ENCODE measurements around the gene SDF4. TPM values are rescaled to one million over a fixed set of nuclear protein-coding genes. Genes with fewer than 3 reads are reported as not detected.

Gene SDF4
- total RNA-seq, 1 donor from 2014 or later = 175 TPM

DNA sequence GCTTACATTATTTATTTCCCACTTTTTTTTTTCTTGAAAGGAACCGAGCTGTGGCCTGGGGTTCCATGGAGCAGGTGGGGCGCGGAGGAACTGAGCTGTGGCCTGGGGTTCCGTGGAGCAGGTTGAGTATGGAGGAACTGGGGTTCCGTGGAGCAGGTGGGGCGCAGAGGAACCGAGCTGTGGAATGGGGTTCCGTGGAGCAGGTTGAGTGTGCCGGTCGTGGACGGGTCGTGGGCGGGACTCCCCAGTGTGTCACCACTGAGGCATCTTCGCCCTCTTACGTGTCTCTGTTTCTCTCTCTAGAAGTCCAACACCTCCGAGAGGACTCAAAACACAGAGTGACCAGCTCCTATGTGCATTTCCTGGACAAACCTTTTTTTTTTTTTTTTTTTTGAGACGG lies 47.2 kb upstream of the SDF4 start:
- no peak overlapping the region for H3K4me3 Mint-ChIP-seq (ENCODE audit: unreplicated experiment)
- no peaks in the 10 kb centered on the region for H3K36me3 Mint-ChIP-seq (ENCODE audit: low read depth, unreplicated experiment)

DNA sequence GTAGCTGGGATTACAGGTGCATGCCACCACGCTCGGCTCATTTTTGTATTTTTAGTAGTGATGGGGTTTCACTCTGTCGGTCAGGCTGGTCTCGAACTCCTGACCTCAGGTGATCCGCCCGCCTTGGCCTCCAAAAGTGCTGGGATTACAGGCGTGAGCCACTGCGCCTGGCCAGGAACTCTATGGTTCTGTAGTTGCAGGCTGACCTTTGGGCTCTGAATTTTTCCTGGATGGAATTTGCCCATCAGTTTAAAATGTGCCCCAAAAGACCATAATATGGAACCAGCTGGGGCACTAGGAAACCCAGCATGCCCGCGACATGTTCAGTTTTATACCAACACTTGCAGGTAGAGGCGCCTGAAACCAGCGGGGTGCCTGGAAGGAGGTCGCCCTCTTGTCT lies 46.8 kb upstream of the SDF4 start:
- H3K4me1 ChIP-seq (ENCODE audit: insufficient read depth, low read length) = peaks cover 23% of the 10 kb centered on the region
- peaks cover under 1% of the 10 kb centered on the region for H3K79me2 ChIP-seq (ENCODE audit: insufficient read depth, low read length)
- TF ChIP-seq, protein P1, sequence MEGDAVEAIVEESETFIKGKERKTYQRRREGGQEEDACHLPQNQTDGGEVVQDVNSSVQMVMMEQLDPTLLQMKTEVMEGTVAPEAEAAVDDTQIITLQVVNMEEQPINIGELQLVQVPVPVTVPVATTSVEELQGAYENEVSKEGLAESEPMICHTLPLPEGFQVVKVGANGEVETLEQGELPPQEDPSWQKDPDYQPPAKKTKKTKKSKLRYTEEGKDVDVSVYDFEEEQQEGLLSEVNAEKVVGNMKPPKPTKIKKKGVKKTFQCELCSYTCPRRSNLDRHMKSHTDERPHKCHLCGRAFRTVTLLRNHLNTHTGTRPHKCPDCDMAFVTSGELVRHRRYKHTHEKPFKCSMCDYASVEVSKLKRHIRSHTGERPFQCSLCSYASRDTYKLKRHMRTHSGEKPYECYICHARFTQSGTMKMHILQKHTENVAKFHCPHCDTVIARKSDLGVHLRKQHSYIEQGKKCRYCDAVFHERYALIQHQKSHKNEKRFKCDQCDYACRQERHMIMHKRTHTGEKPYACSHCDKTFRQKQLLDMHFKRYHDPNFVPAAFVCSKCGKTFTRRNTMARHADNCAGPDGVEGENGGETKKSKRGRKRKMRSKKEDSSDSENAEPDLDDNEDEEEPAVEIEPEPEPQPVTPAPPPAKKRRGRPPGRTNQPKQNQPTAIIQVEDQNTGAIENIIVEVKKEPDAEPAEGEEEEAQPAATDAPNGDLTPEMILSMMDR (IDR thresholded peaks at IDR 0.05; ENCODE audit: insufficient read depth, low read depth, low read length) = no peak
- TF ChIP-seq EZH2 (IDR thresholded peaks at IDR 0.05; ENCODE audit: insufficient read depth, low read length) = no peak
- H3K9me3 ChIP-seq (ENCODE audit: insufficient read depth, low read depth, low read length) = no peaks in the 10 kb centered on the region
- no peak overlapping the region for H3K9ac ChIP-seq (ENCODE audit: low read length)
- no peaks in the 10 kb centered on the region for H4K20me1 ChIP-seq (ENCODE audit: insufficient read depth, low read length)
- Mint-ChIP-seq H3K4me3 (ENCODE audit: unreplicated experiment) (no peak overlapping the region), H3K36me3 (ENCODE audit: low read depth, unreplicated experiment) (no peaks in the 10 kb centered on the region), H3K9me3 (ENCODE audit: unreplicated experiment) (no peaks in the 10 kb centered on the region), H3K27ac (ENCODE audit: unreplicated experiment) (no peak overlapping the region), H3K4me1 (ENCODE audit: low read depth, unreplicated experiment) (peaks cover 15% of the 10 kb centered on the region), H3K27me3 (ENCODE audit: low read depth, unreplicated experiment) (no peaks in the 10 kb centered on the region)
- DNase-seq (ENCODE audit: low read depth) (no peak), FAIRE-seq (no peak)
- H3K27ac ChIP-seq (ENCODE audit: low read depth, low read length) = no peak overlapping the region
- no peak overlapping the region for H3K4me3 ChIP-seq (ENCODE audit: insufficient read depth, low read depth, low read length)
- H3K4me2 ChIP-seq (ENCODE audit: low read length) = no peak overlapping the region
- H3K27me3 ChIP-seq (ENCODE audit: insufficient read depth, low read length) = no peaks in the 10 kb centered on the region
- no peak overlapping the region for H2AFZ ChIP-seq (ENCODE audit: low read depth, low read length)
- no peaks in the 10 kb centered on the region for H3K36me3 ChIP-seq (ENCODE audit: insufficient read depth, low read length)

More for the DNA sequence above, 47.2 kb upstream of the SDF4 start:
- Histone ChIP-seq H3K36me3 (ENCODE audit: insufficient read depth, low read length) (no peaks in the 10 kb centered on the region), H3K4me3 (ENCODE audit: insufficient read depth, low read depth, low read length) (no peak overlapping the region), H3K4me1 (ENCODE audit: insufficient read depth, low read length) (peaks cover 23% of the 10 kb centered on the region), H3K4me2 (ENCODE audit: low read length) (no peak overlapping the region), H3K9ac (ENCODE audit: low read length) (no peak overlapping the region), H3K27ac (ENCODE audit: low read depth, low read length) (no peak overlapping the region), H2AFZ (ENCODE audit: low read depth, low read length) (no peak overlapping the region), H3K79me2 (ENCODE audit: insufficient read depth, low read length) (no peaks in the 10 kb centered on the region), H3K27me3 (ENCODE audit: insufficient read depth, low read length) (no peaks in the 10 kb centered on the region), H3K9me3 (ENCODE audit: insufficient read depth, low read depth, low read length) (no peaks in the 10 kb centered on the region), H4K20me1 (ENCODE audit: insufficient read depth, low read length) (no peaks in the 10 kb centered on the region)
- no peak for FAIRE-seq
- Mint-ChIP-seq H3K4me1 (ENCODE audit: low read depth, unreplicated experiment) (peaks cover 15% of the 10 kb centered on the region), H3K27ac (ENCODE audit: unreplicated experiment) (no peak overlapping the region), H3K9me3 (ENCODE audit: unreplicated experiment) (no peaks in the 10 kb centered on the region), H3K27me3 (ENCODE audit: low read depth, unreplicated experiment) (no peaks in the 10 kb centered on the region)
- no peak for TF ChIP-seq EZH2 (IDR thresholded peaks at IDR 0.05; ENCODE audit: insufficient read depth, low read length)
- TF ChIP-seq, protein P1 (IDR thresholded peaks at IDR 0.05; ENCODE audit: insufficient read depth, low read depth, low read length) = no peak
- DNase-seq (ENCODE audit: low read depth) = no peak

DNA sequence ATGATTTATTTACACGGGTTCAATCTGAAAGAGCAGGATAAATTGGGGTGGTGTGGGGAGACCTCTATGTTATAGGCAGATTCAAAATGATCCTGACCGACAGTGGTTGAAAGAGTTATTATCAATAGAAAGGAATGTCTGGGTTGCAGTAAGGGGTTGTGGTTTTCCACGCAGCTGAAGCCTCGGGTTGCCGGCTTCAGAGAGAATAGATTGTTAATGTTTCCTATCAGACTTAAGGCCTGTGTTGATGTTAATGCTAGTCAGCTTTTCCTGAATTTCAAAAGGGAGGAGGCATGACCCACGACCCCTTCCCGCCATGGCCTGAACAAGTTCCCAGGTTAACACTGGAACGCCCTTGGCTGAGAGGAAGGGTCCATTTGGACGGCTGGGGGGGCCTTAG lies 44.0 kb upstream of the SDF4 start:
- Histone ChIP-seq H3K9me3 (ENCODE audit: insufficient read depth, low read depth, low read length) (no peaks in the 10 kb centered on the region), H3K79me2 (ENCODE audit: insufficient read depth, low read length) (peaks cover 28% of the 10 kb centered on the region), H3K27ac (ENCODE audit: low read depth, low read length) (peak overlapping the region; percentile 43), H2AFZ (ENCODE audit: low read depth, low read length) (no peak overlapping the region), H3K4me2 (ENCODE audit: low read length) (peak overlapping the region; percentile 55), H3K36me3 (ENCODE audit: insufficient read depth, low read length) (no peaks in the 10 kb centered on the region), H3K4me1 (ENCODE audit: insufficient read depth, low read length) (peaks cover 36% of the 10 kb centered on the region), H3K9ac (ENCODE audit: low read length) (peak overlapping the region; percentile 31), H4K20me1 (ENCODE audit: insufficient read depth, low read length) (peaks cover 23% of the 10 kb centered on the region), H3K27me3 (ENCODE audit: insufficient read depth, low read length) (no peaks in the 10 kb centered on the region), H3K4me3 (ENCODE audit: insufficient read depth, low read depth, low read length) (no peak overlapping the region)
- TF ChIP-seq EZH2 (IDR thresholded peaks at IDR 0.05; ENCODE audit: insufficient read depth, low read length) = no peak
- TF ChIP-seq, protein P1 (IDR thresholded peaks at IDR 0.05; ENCODE audit: insufficient read depth, low read depth, low read length) = no peak
- peak overlapping the region; percentile 54 for H3K27ac Mint-ChIP-seq (ENCODE audit: unreplicated experiment)
- FAIRE-seq (no peak), DNase-seq (ENCODE audit: low read depth) (peak; percentile 64)
- H3K36me3 Mint-ChIP-seq (ENCODE audit: low read depth, unreplicated experiment) = peaks cover 2% of the 10 kb centered on the region
- H3K27me3 Mint-ChIP-seq (ENCODE audit: low read depth, unreplicated experiment) = no peaks in the 10 kb centered on the region
- H3K4me3 Mint-ChIP-seq (ENCODE audit: unreplicated experiment) = peak overlapping the region; percentile 83
- H3K9me3 Mint-ChIP-seq (ENCODE audit: unreplicated experiment) = no peaks in the 10 kb centered on the region
- H3K4me1 Mint-ChIP-seq (ENCODE audit: low read depth, unreplicated experiment) = peaks cover 27% of the 10 kb centered on the region

Measured in astrocyte (in vitro differentiated cells and primary cell).